WI38 (cell line): ENCODE measurements around the gene LHX2.

Experiments
- H3K4me3 ChIP-seq: 2 replicates; pipeline ENCODE4 v1.5.1; 2011; ENCODE audit warnings: low read depth, mild to moderate bottlenecking, control low read depth, low read length
- TF ChIP-seq, protein P1 (sequence below): IDR thresholded peaks from 2 replicates; pipeline ENCODE4 v1.5.1; 2012; ENCODE audit warnings: low read depth, mild to moderate bottlenecking, control low read depth, low read length

The LHX2 gene

DNA sequence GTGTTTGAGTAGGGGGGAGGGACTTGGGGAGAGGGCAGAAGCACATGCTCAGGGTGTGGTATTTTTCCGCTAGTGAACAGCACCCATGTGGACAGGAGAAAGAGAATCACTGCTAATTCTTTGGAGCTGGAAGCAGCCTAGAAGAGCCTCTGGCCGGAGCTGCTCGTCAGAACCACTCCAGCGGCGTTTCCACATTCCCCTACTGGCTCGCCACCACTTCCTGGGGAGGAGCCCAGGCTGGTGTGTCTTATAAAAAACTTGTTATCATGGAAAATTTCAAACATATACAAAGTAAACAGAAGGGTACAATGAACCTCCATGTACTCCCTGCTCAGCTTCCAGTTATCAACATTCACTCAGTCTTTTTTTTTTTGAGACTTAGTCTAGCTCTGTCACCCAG, 26.7 kb downstream of the LHX2 start:
- no peak overlapping the region for H3K4me3 ChIP-seq
- TF ChIP-seq, protein P1, sequence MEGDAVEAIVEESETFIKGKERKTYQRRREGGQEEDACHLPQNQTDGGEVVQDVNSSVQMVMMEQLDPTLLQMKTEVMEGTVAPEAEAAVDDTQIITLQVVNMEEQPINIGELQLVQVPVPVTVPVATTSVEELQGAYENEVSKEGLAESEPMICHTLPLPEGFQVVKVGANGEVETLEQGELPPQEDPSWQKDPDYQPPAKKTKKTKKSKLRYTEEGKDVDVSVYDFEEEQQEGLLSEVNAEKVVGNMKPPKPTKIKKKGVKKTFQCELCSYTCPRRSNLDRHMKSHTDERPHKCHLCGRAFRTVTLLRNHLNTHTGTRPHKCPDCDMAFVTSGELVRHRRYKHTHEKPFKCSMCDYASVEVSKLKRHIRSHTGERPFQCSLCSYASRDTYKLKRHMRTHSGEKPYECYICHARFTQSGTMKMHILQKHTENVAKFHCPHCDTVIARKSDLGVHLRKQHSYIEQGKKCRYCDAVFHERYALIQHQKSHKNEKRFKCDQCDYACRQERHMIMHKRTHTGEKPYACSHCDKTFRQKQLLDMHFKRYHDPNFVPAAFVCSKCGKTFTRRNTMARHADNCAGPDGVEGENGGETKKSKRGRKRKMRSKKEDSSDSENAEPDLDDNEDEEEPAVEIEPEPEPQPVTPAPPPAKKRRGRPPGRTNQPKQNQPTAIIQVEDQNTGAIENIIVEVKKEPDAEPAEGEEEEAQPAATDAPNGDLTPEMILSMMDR: no peak

DNA sequence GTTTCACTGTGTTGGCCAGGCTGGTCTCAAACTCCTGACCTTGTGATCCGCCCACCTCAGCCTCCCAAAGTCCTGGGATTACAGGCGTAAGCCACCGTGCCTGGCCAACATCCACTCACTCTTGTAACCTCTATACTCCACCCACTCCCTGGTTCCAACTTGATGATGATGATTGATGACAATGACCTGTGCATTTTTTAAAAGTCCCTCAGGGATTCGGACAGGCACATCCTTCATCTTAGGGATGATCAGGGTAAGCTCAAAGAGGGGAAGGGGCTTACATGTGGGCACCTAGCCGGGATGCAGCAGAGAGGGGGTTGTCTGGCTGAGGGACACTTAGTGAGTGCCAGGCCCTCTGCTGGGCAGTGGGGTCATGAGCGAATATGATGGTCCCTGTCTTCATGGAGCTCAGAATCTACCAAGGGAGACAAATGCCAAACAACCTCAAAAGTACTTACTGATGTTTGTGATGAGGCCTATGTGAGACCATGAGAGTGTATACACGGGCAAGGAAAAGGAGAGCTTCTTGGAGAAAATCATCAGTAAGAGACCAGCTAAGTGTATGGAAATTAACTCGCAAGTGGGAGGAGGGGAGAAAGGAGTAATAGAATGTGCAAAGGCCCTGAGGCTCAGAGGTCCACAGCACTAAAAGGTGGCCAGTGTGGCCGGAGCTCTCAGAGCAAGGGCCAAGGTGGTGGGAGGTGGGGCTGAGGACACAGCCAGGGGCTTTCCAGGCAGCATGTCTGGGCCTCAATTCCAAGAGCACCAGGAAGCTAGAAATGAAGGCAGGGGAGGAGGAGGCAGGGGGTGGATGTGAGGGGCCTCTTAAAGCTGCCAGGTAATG, 27.4 kb downstream of the LHX2 start:
- no peak overlapping the region for H3K4me3 ChIP-seq
- TF ChIP-seq, protein P1: no peak

DNA sequence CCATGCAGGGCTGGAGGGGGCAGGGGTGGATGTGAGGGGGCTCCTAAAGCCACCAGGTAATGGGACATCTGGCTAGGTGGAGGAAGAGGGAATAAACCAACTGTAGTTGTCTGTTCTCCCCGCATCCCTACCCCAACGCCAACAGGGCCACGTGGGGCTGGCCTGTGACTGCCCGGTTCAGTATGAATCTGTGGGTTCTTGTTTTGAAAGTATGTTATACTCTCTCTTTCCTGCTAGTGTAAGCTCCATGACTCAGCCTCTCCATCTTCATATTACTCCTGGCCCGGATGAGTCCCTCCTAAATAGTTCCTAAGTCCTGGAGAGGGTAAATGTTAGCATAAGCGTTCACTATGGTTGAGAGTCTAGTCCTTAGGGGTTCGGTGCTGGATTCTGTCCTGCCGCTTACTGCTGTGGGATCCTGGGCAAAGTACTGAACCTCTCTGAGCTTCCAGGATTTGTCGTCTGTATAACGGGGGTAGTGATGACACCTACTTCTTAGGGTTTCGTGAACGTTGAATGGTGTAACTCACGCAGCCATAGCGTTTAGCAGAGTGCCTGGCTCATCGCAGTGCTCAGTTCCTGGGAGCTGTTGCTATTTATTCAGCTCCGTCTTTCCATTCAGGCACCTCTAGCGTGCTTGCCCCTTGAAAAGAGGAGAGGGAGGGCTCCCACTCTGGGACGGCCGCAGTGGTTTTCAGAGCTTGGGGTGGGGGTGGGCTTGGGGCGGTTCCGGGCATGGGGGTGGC, 28.8 kb downstream of the LHX2 start:
- TF ChIP-seq, protein P1: no peak
- H3K4me3 ChIP-seq: peak overlapping the region; percentile 22

DNA sequence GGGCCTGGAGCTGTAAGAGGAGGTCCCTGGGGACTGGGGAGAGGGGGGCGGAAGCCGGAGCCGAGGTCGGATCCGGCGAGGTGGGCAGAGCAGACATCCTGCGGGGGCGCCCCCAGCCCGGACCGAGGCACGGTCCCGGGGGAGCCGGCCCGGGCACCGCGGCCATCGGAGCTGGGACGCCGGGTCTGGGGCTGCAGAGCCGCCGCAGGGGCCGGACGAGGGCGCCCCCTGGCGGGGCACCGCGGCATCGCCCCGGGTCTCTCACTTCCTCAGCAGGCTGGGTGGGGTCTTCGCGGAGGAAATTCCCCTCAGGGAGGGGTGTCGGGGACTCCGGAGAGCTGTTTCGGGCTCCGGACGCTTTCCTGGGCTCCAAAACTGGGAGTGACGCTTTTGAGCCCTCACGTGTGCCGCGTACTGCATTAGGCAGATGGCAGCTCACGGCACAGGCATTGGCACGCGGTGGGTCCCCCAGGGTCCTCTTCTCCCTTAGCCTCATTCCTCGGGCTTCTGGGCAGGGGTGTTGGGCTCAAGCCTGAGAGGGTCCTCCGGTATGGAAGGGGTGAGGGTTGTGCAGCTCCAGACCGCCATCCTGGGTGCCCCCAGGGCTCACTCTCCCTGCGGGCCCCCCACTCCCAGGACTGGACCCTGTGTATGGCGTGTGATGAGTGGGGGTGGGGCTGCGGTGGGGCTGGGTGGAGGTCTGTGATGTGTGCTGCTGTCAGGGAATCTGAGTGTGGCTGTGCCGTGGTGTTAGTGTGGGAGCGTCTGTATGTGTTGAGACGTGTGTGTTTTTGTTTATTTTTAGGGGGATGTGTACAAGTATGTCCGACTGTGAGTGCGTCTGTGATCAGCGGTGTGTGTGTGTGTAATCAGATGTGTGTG, 29.6 kb downstream of the LHX2 start:
- TF ChIP-seq, protein P1: peak; percentile 86
- H3K4me3 ChIP-seq: peak overlapping the region; percentile 22

DNA sequence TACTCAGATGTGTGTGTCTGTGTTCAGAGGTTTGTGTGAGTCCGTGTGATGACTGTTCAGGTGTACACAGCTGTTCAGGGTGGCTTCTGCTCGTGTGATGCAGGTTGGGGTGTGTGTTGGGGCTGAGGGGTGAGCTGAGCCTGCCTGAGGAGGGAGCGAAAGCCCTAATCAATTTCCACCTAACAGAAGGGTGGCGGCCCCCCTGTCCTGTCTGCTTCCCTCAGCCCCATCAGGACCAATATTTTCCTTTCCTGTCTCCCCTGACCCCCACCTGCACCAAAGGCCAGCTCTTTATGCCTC, 30.2 kb downstream of the LHX2 start:
- TF ChIP-seq, protein P1: no peak
- no peak overlapping the region for H3K4me3 ChIP-seq

DNA sequence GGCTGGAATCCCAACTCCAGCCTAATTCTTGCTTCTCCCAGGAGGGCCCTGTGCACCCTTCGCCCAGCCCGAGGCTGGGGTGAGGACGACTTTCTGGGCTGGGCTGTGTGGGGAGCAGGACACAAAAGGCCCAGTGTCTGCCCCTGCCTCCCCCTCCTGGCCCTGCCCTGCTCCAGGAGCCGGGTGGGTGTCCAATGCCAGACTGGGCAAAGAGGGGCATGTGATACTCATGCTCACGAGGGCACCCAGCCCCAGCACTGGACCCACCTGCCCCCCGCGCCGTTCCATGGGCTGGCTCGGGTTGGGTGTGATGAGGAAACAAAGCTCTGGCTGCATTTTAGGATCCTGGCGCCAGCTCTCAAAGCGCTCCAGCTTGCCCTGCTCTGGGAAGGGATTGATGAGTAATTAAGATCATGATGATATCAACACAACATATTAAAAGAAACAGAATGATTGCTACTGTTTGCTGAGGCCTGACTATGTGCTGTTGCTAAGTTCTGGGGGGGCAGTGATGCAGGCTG, 30.7 kb downstream of the LHX2 start:
- TF ChIP-seq, protein P1: no peak
- no peak overlapping the region for H3K4me3 ChIP-seq
